PFSK-1 (cell line): ENCODE measurements around the gene DCAF5.

Experiments used
- FOXP2 ChIP-seq: optimal IDR thresholded peaks from 2 replicates; pipeline ENCODE3; 2011; ENCODE audit warnings: borderline replicate concordance, control low read depth, inconsistent platforms; ENCODE audit not compliant: insufficient read depth; ENCODE audit errors: extremely low read length, extremely low read depth
- POLR2AphosphoS5 ChIP-seq: IDR thresholded peaks from 2 replicates; pipeline ENCODE4 v1.6.1; 2012; ENCODE audit warnings: low read depth, mild to moderate bottlenecking, control low read depth, low read length, moderate library complexity
- SIN3A ChIP-seq: IDR thresholded peaks from 2 replicates; pipeline ENCODE4 v1.6.1; 2012; ENCODE audit warnings: mild to moderate bottlenecking, low read length, moderate library complexity, borderline replicate concordance; ENCODE audit not compliant: insufficient read depth
- TAF1 ChIP-seq: IDR thresholded peaks from 2 replicates; pipeline ENCODE4 v1.6.1; 2012; ENCODE audit warnings: low read length, control low read depth, borderline replicate concordance; ENCODE audit not compliant: insufficient read depth
- TF ChIP-seq, protein P1 (sequence below), 2 experiments: IDR thresholded peaks; 2 replicates each; pipeline versions ENCODE4 v1.6.1 to v1.8.0; 2011 to 2012; ENCODE audit warnings: low read depth in 2 of 2, low read length in 2 of 2, control low read depth in 1 of 2, inconsistent platforms in 1 of 2, mild to moderate bottlenecking in 1 of 2, moderate library complexity in 1 of 2; ENCODE audit not compliant: insufficient read depth in 1 of 2

GRCh38 chr14:69096781-69097475, 56.0 kb downstream of the DCAF5 start:
- TF ChIP-seq POLR2AphosphoS5 (no peak), TAF1 (no peak), SIN3A (no peak), FOXP2 (no peak)
- TF ChIP-seq, protein P1, sequence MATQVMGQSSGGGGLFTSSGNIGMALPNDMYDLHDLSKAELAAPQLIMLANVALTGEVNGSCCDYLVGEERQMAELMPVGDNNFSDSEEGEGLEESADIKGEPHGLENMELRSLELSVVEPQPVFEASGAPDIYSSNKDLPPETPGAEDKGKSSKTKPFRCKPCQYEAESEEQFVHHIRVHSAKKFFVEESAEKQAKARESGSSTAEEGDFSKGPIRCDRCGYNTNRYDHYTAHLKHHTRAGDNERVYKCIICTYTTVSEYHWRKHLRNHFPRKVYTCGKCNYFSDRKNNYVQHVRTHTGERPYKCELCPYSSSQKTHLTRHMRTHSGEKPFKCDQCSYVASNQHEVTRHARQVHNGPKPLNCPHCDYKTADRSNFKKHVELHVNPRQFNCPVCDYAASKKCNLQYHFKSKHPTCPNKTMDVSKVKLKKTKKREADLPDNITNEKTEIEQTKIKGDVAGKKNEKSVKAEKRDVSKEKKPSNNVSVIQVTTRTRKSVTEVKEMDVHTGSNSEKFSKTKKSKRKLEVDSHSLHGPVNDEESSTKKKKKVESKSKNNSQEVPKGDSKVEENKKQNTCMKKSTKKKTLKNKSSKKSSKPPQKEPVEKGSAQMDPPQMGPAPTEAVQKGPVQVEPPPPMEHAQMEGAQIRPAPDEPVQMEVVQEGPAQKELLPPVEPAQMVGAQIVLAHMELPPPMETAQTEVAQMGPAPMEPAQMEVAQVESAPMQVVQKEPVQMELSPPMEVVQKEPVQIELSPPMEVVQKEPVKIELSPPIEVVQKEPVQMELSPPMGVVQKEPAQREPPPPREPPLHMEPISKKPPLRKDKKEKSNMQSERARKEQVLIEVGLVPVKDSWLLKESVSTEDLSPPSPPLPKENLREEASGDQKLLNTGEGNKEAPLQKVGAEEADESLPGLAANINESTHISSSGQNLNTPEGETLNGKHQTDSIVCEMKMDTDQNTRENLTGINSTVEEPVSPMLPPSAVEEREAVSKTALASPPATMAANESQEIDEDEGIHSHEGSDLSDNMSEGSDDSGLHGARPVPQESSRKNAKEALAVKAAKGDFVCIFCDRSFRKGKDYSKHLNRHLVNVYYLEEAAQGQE (IDR thresholded peaks at IDR 0.05; ENCODE audit: insufficient read depth in 1 of 2, low read depth in 2 of 2, low read length in 2 of 2), result no peak
